NT2/D1 (cell line): ENCODE measurements around the gene APOO.

Experiments
- SUZ12 ChIP-seq: IDR thresholded peaks from 2 replicates; pipeline ENCODE4 v1.6.1; 2011; ENCODE audit not compliant: insufficient read length, insufficient read depth; ENCODE audit errors: extremely low read depth
- YY1 ChIP-seq: IDR thresholded peaks from 2 replicates; pipeline ENCODE4 v1.6.1; 2011; ENCODE audit not compliant: insufficient read length, insufficient read depth

GRCh38 chrX:23803931-23804381, 103.8 kb downstream of the APOO start:
- TF ChIP-seq YY1: no peak
- TF ChIP-seq SUZ12: no peak
